SK-N-SH (cell line): ENCODE data around the gene PRM1. TPM values are rescaled to one million over a fixed set of nuclear protein-coding genes. Genes with fewer than 3 reads are reported as not detected.

Experiments
- CTCF ChIA-PET: fragments of 300-600, 350-600 bp; formaldehyde crosslinking; extraction: SDS; loops from one replicate; lab custom pipeline; 2021; lab: Yijun Ruan, JAX
- POLR2A ChIA-PET: fragments of 350-600 bp; sonication (Branson Sonifier 250); formaldehyde crosslinking; extraction: SDS; loops from one replicate; lab custom pipeline; 2020; ENCODE audit warnings: antibody characterized with exemption, inconsistent platforms; lab: Yijun Ruan, JAX
- DNase-seq: peaks from one replicate; pipeline ENCODE4 v3.0.0; 2012
- H2AFZ ChIP-seq: fragments of 200-600 bp; sonication (generic); 2 replicates; pipeline ENCODE4 v1.8.1; 2016; ENCODE audit warnings: antibody characterized with exemption, mild to moderate bottlenecking, low read depth
- H3F3A ChIP-seq: fragments of 200-600 bp; sonication (generic); replicated peaks from 2 replicates; pipeline ENCODE3; 2016; ENCODE audit warnings: antibody characterized with exemption, mild to moderate bottlenecking; ENCODE audit not compliant: insufficient read depth
- H3K27ac ChIP-seq, 2 experiments: fragments of 200-500 bp in 1 of 2; fragments of 200-600 bp in 1 of 2; sonication (Bioruptor generic) in 1 of 2; sonication (generic), shearing (Covaris generic) in 1 of 2; 2 replicates each; pipeline versions ENCODE4 v1.5.1 to v1.6.1; 2014 to 2016; ENCODE audit warnings: low read depth in 2 of 2, inconsistent platforms in 1 of 2, low read length in 1 of 2, mild to moderate bottlenecking in 1 of 2, mixed read lengths in 1 of 2
- H3K27me3 ChIP-seq: fragments of 200-600 bp; sonication (generic), shearing (Covaris generic); 2 replicates; pipeline ENCODE4 v1.6.1; 2016; ENCODE audit warnings: mixed run types; ENCODE audit not compliant: insufficient read depth
- H3K36me3 ChIP-seq, 2 experiments: fragments of 200-500 bp in 1 of 2; fragments of 200-600 bp in 1 of 2; sonication (Bioruptor generic) in 1 of 2; sonication (generic) in 1 of 2; replicated peaks in 1 of 2; 2 replicates each; pipeline versions ENCODE3 to v1.5.1; 2014 to 2016; ENCODE audit warnings: low read length in 1 of 2, mild to moderate bottlenecking in 1 of 2; ENCODE audit not compliant: insufficient read depth in 2 of 2, control insufficient read depth in 1 of 2
- H3K4me1 ChIP-seq, 2 experiments: fragments of 200-500 bp in 1 of 2; fragments of 200-600 bp in 1 of 2; sonication (Bioruptor generic) in 1 of 2; sonication (generic), shearing (Covaris generic) in 1 of 2; 2 replicates each; pipeline versions ENCODE4 v1.5.1 to v1.6.1; 2014 to 2016; ENCODE audit warnings: low read depth in 1 of 2, low read length in 1 of 2, mixed run types in 1 of 2; ENCODE audit not compliant: insufficient read depth in 2 of 2, control insufficient read depth in 1 of 2
- H3K4me2 ChIP-seq: fragments of 200-600 bp; sonication (generic), shearing (Covaris generic); 2 replicates; pipeline ENCODE4 v1.6.1; 2017; ENCODE audit warnings: mixed run types
- H3K4me3 ChIP-seq, 2 experiments: fragments of 200-500 bp in 1 of 2; fragments of 200-600 bp in 1 of 2; sonication (Bioruptor generic) in 1 of 2; sonication (generic), shearing (Covaris generic) in 1 of 2; 2 replicates each; pipeline versions ENCODE4 v1.5.1 to v1.8.1; 2014 to 2016; ENCODE audit warnings: low read depth in 2 of 2, inconsistent platforms in 1 of 2, low read length in 1 of 2, mild to moderate bottlenecking in 1 of 2, mixed read lengths in 1 of 2, moderate library complexity in 1 of 2
- H3K79me2 ChIP-seq: fragments of 200-600 bp; sonication (generic); 2 replicates; pipeline ENCODE4 v1.8.1; 2017; ENCODE audit warnings: mild to moderate bottlenecking; ENCODE audit not compliant: insufficient read depth
- H3K9ac ChIP-seq: fragments of 200-600 bp; sonication (generic); 2 replicates; pipeline ENCODE4 v1.6.1; 2017; ENCODE audit warnings: mixed run types
- H3K9me2 ChIP-seq: fragments of 200-600 bp; sonication (generic); 2 replicates; pipeline ENCODE4 v1.6.1; 2017; ENCODE audit warnings: mixed run types
- H3K9me3 ChIP-seq: fragments of 200-600 bp; sonication (generic); 2 replicates; pipeline ENCODE4 v1.6.1; 2017; ENCODE audit warnings: mixed run types, mild to moderate bottlenecking, moderate library complexity
- H4K20me1 ChIP-seq: fragments of 200-600 bp; sonication (generic); 2 replicates; pipeline ENCODE4 v1.6.1; 2017; ENCODE audit warnings: mild to moderate bottlenecking, mixed run types; ENCODE audit not compliant: insufficient read depth
- CHD2 ChIP-seq: fragments of 150-350 bp; IDR thresholded peaks from 2 replicates; pipeline ENCODE4 v1.6.1; 2018; ENCODE audit warnings: low read length; ENCODE audit not compliant: partially characterized antibody
- GATA2 ChIP-seq: sonication (generic); formaldehyde crosslinking; IDR thresholded peaks from 2 replicates; pipeline ENCODE4 v1.5.0; 2020; ENCODE audit warnings: mild to moderate bottlenecking, missing genetic modification reagents
- NRF1 ChIP-seq: IDR thresholded peaks from 2 replicates; pipeline ENCODE4 v1.6.1; 2012; ENCODE audit warnings: low read depth, mild to moderate bottlenecking, low read length
- PBX3 ChIP-seq: IDR thresholded peaks from 2 replicates; pipeline ENCODE4; 2012
- RXRA ChIP-seq: IDR thresholded peaks from 2 replicates; pipeline ENCODE4 v1.4.0; 2012; ENCODE audit warnings: low read depth, mild to moderate bottlenecking, borderline replicate concordance
- SMC3 ChIP-seq: IDR thresholded peaks from 2 replicates; pipeline ENCODE4 v1.6.1; 2012; ENCODE audit warnings: low read depth, low read length, improper control_type of control experiment
- TAF1 ChIP-seq: IDR thresholded peaks from 2 replicates; pipeline ENCODE4 v1.6.1; 2012; ENCODE audit warnings: low read depth, mild to moderate bottlenecking, low read length, moderate library complexity, borderline replicate concordance
- TCF12 ChIP-seq: IDR thresholded peaks from 2 replicates; pipeline ENCODE4 v1.4.0; 2012
- TEAD4 ChIP-seq: IDR thresholded peaks from 2 replicates; pipeline ENCODE4 v1.4.0; 2012; ENCODE audit warnings: mild to moderate bottlenecking, borderline replicate concordance; ENCODE audit not compliant: insufficient read depth
- USF2 ChIP-seq: fragments of 150-350 bp; IDR thresholded peaks from 2 replicates; pipeline ENCODE4 v1.6.1; 2017; ENCODE audit warnings: antibody characterized with exemption, low read length, low read depth, borderline replicate concordance
- YY1 ChIP-seq: IDR thresholded peaks from 2 replicates; pipeline ENCODE4 v1.4.0; 2012; ENCODE audit warnings: low read depth, mild to moderate bottlenecking
- ZBTB33 ChIP-seq: IDR thresholded peaks from 2 replicates; pipeline ENCODE4 v1.4.0; 2012; ENCODE audit warnings: low read depth, borderline replicate concordance
- WGBS: methylation state at CpG from one replicate; pipeline ENCODE4 v1.1.6; 2017; ENCODE audit warnings: low lambda C conversion rate; 5-methylcytosine and 5-hydroxymethylcytosine counted together
- polyA plus RNA-seq, 3 experiments: library from polyadenylated mRNA; depleted of rRNA; stranded (reverse); fragments of >200 nt; gene quantifications; 2 replicates each; pipeline ENCODE4 v1.2.3, GENCODE V29; 2012

PRM1 gene
- polyA plus RNA-seq, 1 of the 3 experiments (the other 2 are of a cell fraction): not detected

- no peak overlapping the region for H3K4me2 ChIP-seq
- CTCF ChIA-PET: interaction anchor here (0.7 to 1.2 kb wide), 4 partner anchors 30 to 277 kb away, joined by 3 to 4 read pairs (median 3); no protein-coding TSS in a partner anchor
- WGBS: 94% methylated on average over 8 of the region's 8 CpGs
- H4K20me1 ChIP-seq: peaks cover 8% of the 10 kb centered on the region
- H3F3A ChIP-seq: peaks cover 13% of the 10 kb centered on the region
- POLR2A ChIA-PET: no interaction called here
- no peaks in the 10 kb centered on the region for H3K9me3 ChIP-seq
- no peak for TF ChIP-seq ZBTB33
- no peak for TF ChIP-seq RXRA
- H3K79me2 ChIP-seq: 0 out of 2 replicates have a peak, but pooled peaks cover under 1% of the 10 kb centered on the region
- no peak overlapping the region for H3K27ac ChIP-seq
- H3K9me2 ChIP-seq: no peaks in the 10 kb centered on the region
- H3K36me3 ChIP-seq: peaks cover 3 to 4% of the 10 kb centered on the region in 2 experiments
- no peak for DNase-seq
- no peak overlapping the region for H3K4me3 ChIP-seq
- no peak overlapping the region for H3K9ac ChIP-seq
- H3K4me1 ChIP-seq: no peaks in the 10 kb centered on the region
- H2AFZ ChIP-seq: no peak overlapping the region
- no peaks in the 10 kb centered on the region for H3K27me3 ChIP-seq
Observed at GRCh38 chr16:11248133-11248532, 33.0 kb downstream of the PRM1 start.

- Histone ChIP-seq H2AFZ (no peak overlapping the region), H3K27ac (no peak overlapping the region), H3K9ac (no peak overlapping the region), H3K4me3 (no peak overlapping the region), H3K4me2 (no peak overlapping the region), H4K20me1 (no peaks in the 10 kb centered on the region), H3F3A (peaks cover 6% of the 10 kb centered on the region), H3K27me3 (no peaks in the 10 kb centered on the region), H3K79me2 (no peaks in the 10 kb centered on the region), H3K9me3 (no peaks in the 10 kb centered on the region), H3K4me1 (no peaks in the 10 kb centered on the region), H3K36me3 (no peaks in the 10 kb centered on the region), H3K9me2 (no peaks in the 10 kb centered on the region)
- TF ChIP-seq TAF1 (no peak), TEAD4 (no peak), GATA2 (CRISPR knock-in tag) (no peak), CHD2 (no peak), YY1 (no peak), NRF1 (no peak), TCF12 (no peak), PBX3 (no peak), USF2 (no peak), SMC3 (no peak)
- ChIA-PET CTCF (interaction anchor here (0.7 to 2.3 kb wide), 3 partner anchors 9 to 282 kb away, joined by 3 to 13 read pairs (median 3); partner anchors contain the start of gene SOCS1), POLR2A (no interaction called here)
- no peak for DNase-seq
Observed at GRCh38 chr16:11245988-11246387, 35.1 kb downstream of the PRM1 start.
